Activated naive CD4-positive, alpha-beta T cell (primary cell): ENCODE results near the gene COX4I2.
A peak's percentile ranks its signal among the peaks of the same experiment; 100 is the strongest.
"Not testable (repeated sequence)": the region's sequence is repeated elsewhere in the genome, so short reads cannot be mapped to it uniquely, and the experiment has no call there.

ENCODE experiments used
- DNase-seq, 4 experiments: peaks; one replicate each; lab custom pipeline; 2025; lab: John Stamatoyannopoulos, UW

The COX4I2 gene

GRCh38 chr20:31637660-31638059, at the start of gene COX4I2:
COX4I2 (plus strand) TSS chr20:31637912; CDS start chr20:31639018, 1,106 bp downstream.
- no peak for DNase-seq

- DNase-seq, result no peak
These were observed 46.9 kb upstream of the COX4I2 start for GRCh38 chr20:31590717-31591225.

GRCh38 chr20:31593221-31594001, 44.3 kb upstream of the COX4I2 start:
- no peak for DNase-seq

GRCh38 chr20:31594002-31594557, 43.6 kb upstream of the COX4I2 start:
- no peak for DNase-seq

- DNase-seq, result no peak
These were observed 42.9 kb upstream of the COX4I2 start for GRCh38 chr20:31594558-31595379.

- DNase-seq, result no peak
These were observed 42.4 kb upstream of the COX4I2 start for GRCh38 chr20:31595380-31595653.

- no peak for DNase-seq
These were observed 41.9 kb upstream of the COX4I2 start for GRCh38 chr20:31595654-31596411.

- not testable (repeated sequence) for DNase-seq
These were observed 41.3 kb upstream of the COX4I2 start for GRCh38 chr20:31596412-31596715.

GRCh38 chr20:31596831-31597480, 40.8 kb upstream of the COX4I2 start:
- no peak for DNase-seq

- no peak for DNase-seq
These were observed 40.2 kb upstream of the COX4I2 start for GRCh38 chr20:31597481-31597855.

- DNase-seq, result no peak
These were observed 35.3 kb upstream of the COX4I2 start for GRCh38 chr20:31602431-31602778.

GRCh38 chr20:31602779-31603441, 34.8 kb upstream of the COX4I2 start:
- no peak for DNase-seq

- DNase-seq, result peak in 3 of 4 experiments; percentile 9 to 50 (median 23)
These were observed 33.7 kb upstream of the COX4I2 start for GRCh38 chr20:31603822-31604566.

GRCh38 chr20:31604567-31605030, 33.1 kb upstream of the COX4I2 start:
- DNase-seq, result no peak

- DNase-seq, result peak; percentile 58 to 84 (median 66)
These were observed 32.4 kb upstream of the COX4I2 start, which contains the start of gene ID1 for GRCh38 chr20:31605031-31605901. ID1 (plus strand) TSS chr20:31605289; CDS start chr20:31605388, 99 bp downstream.

GRCh38 chr20:31605902-31606803, 31.6 kb upstream of the COX4I2 start:
- no peak for DNase-seq

GRCh38 chr20:31606804-31607639, 30.7 kb upstream of the COX4I2 start:
- DNase-seq, result no peak
